IMR-90 (cell line): ENCODE data around the gene TMPRSS13. TPM values are rescaled to one million over a fixed set of nuclear protein-coding genes. Genes with fewer than 3 reads are reported as not detected.

Experiments used
- ATAC-seq: fragments of 200-7000 bp; cut with Tn5 transposase; 2 replicates; pipeline ENCODE4 v1.9.1; 2020; ENCODE audit warnings: low read depth, mild to moderate bottlenecking, moderate library complexity
- BruUV-seq: library from RNA; stranded (reverse); fragments of 400-500 nt; replicated peaks from 2 replicates; lab custom pipeline; 2021; lab: Mats Ljungman, UMichigan
- CTCF ChIA-PET: fragments of 300-600 bp; formaldehyde crosslinking; extraction: SDS; loops from one replicate; lab custom pipeline; 2021; ENCODE audit warnings: antibody characterized with exemption; lab: Yijun Ruan, JAX
- POLR2A ChIA-PET: fragments of 300-600 bp; sonication (Branson Sonifier 250); formaldehyde crosslinking; loops from one replicate; lab custom pipeline; 2022; ENCODE audit warnings: antibody characterized with exemption; ENCODE audit not compliant: unreplicated experiment; lab: Charles Lee
- DNase-seq: peaks from one replicate; pipeline ENCODE4 v3.0.0; 2013
- H2AFZ ChIP-seq: replicated peaks from 2 replicates; pipeline ENCODE3; 2013; ENCODE audit warnings: low read length, mild to moderate bottlenecking; ENCODE audit not compliant: poor library complexity
- H2AK5ac ChIP-seq: 2 replicates; pipeline ENCODE4 v1.6.1; 2013; ENCODE audit warnings: low read depth, low read length, inconsistent platforms
- H2AK9ac ChIP-seq: replicated peaks from 2 replicates; pipeline ENCODE3; 2013; ENCODE audit warnings: mild to moderate bottlenecking, low read depth, low read length, moderate library complexity; ENCODE audit not compliant: poor library complexity
- H2BK120ac ChIP-seq: 2 replicates; pipeline ENCODE4 v1.6.1; 2013; ENCODE audit warnings: low read depth, low read length, inconsistent platforms
- H2BK15ac ChIP-seq: 3 replicates; pipeline ENCODE4 v1.6.1; 2013; ENCODE audit warnings: low read depth, low read length, inconsistent platforms
- H2BK20ac ChIP-seq: 2 replicates; pipeline ENCODE4 v1.6.1; 2013; ENCODE audit warnings: low read depth, mild to moderate bottlenecking, inconsistent platforms, low read length, moderate library complexity
- H2BK5ac ChIP-seq: 2 replicates; pipeline ENCODE4 v1.6.1; 2013; ENCODE audit warnings: mild to moderate bottlenecking, low read depth, low read length, inconsistent platforms; ENCODE audit not compliant: poor library complexity, severe bottlenecking
- H3K14ac ChIP-seq: replicated peaks from 2 replicates; pipeline ENCODE4 v1.6.1; 2013; ENCODE audit warnings: low read depth, low read length, inconsistent platforms
- H3K18ac ChIP-seq: 2 replicates; pipeline ENCODE4 v1.6.1; 2013; ENCODE audit warnings: low read depth, low read length, control low read depth
- H3K23ac ChIP-seq: 2 replicates; pipeline ENCODE4 v1.6.1; 2013; ENCODE audit warnings: low read depth, low read length, inconsistent platforms
- H3K27ac ChIP-seq: 2 replicates; pipeline ENCODE4 v1.5.1; 2013; ENCODE audit warnings: mild to moderate bottlenecking, control low read depth, low read length; ENCODE audit not compliant: insufficient read depth
- H3K27me3 ChIP-seq: 2 replicates; pipeline ENCODE4 v1.6.1; 2013; ENCODE audit warnings: low read length; ENCODE audit not compliant: control insufficient read depth, insufficient read depth
- H3K36me3 ChIP-seq: 2 replicates; pipeline ENCODE4 v1.6.1; 2013; ENCODE audit warnings: low read length, mixed read lengths; ENCODE audit not compliant: control insufficient read depth, insufficient read depth
- H3K4ac ChIP-seq: 2 replicates; pipeline ENCODE4 v1.6.1; 2013; ENCODE audit warnings: low read depth, low read length, inconsistent platforms
- H3K4me1 ChIP-seq: 2 replicates; pipeline ENCODE4 v1.6.1; 2013; ENCODE audit warnings: low read length, mixed read lengths; ENCODE audit not compliant: control insufficient read depth, insufficient read depth
- H3K4me2 ChIP-seq: 2 replicates; pipeline ENCODE4 v1.6.1; 2013; ENCODE audit warnings: low read depth, mild to moderate bottlenecking, control low read depth, low read length, moderate library complexity
- H3K4me3 ChIP-seq: 2 replicates; pipeline ENCODE4 v1.5.1; 2013; ENCODE audit warnings: low read depth, mild to moderate bottlenecking, control low read depth, low read length, moderate library complexity; ENCODE audit not compliant: insufficient read depth
- H3K56ac ChIP-seq: 2 replicates; pipeline ENCODE4 v1.6.1; 2013; ENCODE audit warnings: low read length, inconsistent platforms; ENCODE audit not compliant: insufficient read depth; ENCODE audit errors: extremely low read depth
- H3K79me1 ChIP-seq, 2 experiments: 2 replicates each; pipeline ENCODE4 v1.6.1; 2013; ENCODE audit warnings: low read length in 2 of 2, inconsistent platforms in 1 of 2, low read depth in 1 of 2
- H3K9ac ChIP-seq: 2 replicates; pipeline ENCODE4 v1.6.1; 2013; ENCODE audit warnings: low read depth, low read length, control low read depth
- H3K9me1 ChIP-seq: 2 replicates; pipeline ENCODE4 v1.6.1; 2013; ENCODE audit warnings: low read length, inconsistent platforms; ENCODE audit not compliant: insufficient read depth
- H3K9me3 ChIP-seq: 2 replicates; pipeline ENCODE4 v1.6.1; 2013; ENCODE audit warnings: low read length; ENCODE audit not compliant: control insufficient read depth, insufficient read depth
- H4K20me1 ChIP-seq: 2 replicates; pipeline ENCODE4 v1.6.1; 2013; ENCODE audit warnings: low read length, inconsistent platforms; ENCODE audit not compliant: insufficient read depth
- H4K5ac ChIP-seq: 2 replicates; pipeline ENCODE4 v1.6.1; 2013; ENCODE audit warnings: mild to moderate bottlenecking, low read depth, low read length, control low read depth
- H4K8ac ChIP-seq, 2 experiments: 2 replicates each; pipeline ENCODE4 v1.6.1; 2013; ENCODE audit warnings: low read depth in 2 of 2, low read length in 2 of 2, control low read depth in 1 of 2, inconsistent platforms in 1 of 2
- H4K91ac ChIP-seq: 2 replicates; pipeline ENCODE4 v1.6.1; 2013; ENCODE audit warnings: low read depth, low read length, inconsistent platforms; ENCODE audit not compliant: insufficient read depth
- BHLHE40 ChIP-seq: fragments of 150-350 bp; IDR thresholded peaks from 2 replicates; pipeline ENCODE4 v1.6.1; 2016; ENCODE audit warnings: mild to moderate bottlenecking, low read depth, low read length
- CEBPB ChIP-seq: IDR thresholded peaks from 2 replicates; pipeline ENCODE4 v1.6.1; 2012; ENCODE audit warnings: low read depth, low read length, improper control_type of control experiment
- CHD1 ChIP-seq: IDR thresholded peaks from 2 replicates; pipeline ENCODE4 v1.6.1; 2012; ENCODE audit warnings: low read depth, low read length, improper control_type of control experiment
- CTCF ChIP-seq: conservative IDR thresholded peaks from 2 replicates; pipeline ENCODE4 v1.5.1; 2012; ENCODE audit warnings: mild to moderate bottlenecking, low read depth, low read length, improper control_type of control experiment
- ELK1 ChIP-seq: fragments of 150-350 bp; IDR thresholded peaks from 2 replicates; pipeline ENCODE4 v1.6.1; 2016; ENCODE audit warnings: low read depth, mild to moderate bottlenecking, low read length, moderate library complexity, borderline replicate concordance
- FOS ChIP-seq: fragments of 150-350 bp; IDR thresholded peaks from 2 replicates; pipeline ENCODE4 v1.6.1; 2016; ENCODE audit warnings: low read depth, low read length
- MAFK ChIP-seq: IDR thresholded peaks from 2 replicates; pipeline ENCODE4 v1.6.1; 2012; ENCODE audit warnings: low read depth, low read length, improper control_type of control experiment
- MAZ ChIP-seq: IDR thresholded peaks from 2 replicates; pipeline ENCODE4 v1.6.1; 2012; ENCODE audit warnings: low read depth, mild to moderate bottlenecking, low read length, improper control_type of control experiment, moderate library complexity, borderline replicate concordance
- MXI1 ChIP-seq: IDR thresholded peaks from 2 replicates; pipeline ENCODE4 v1.6.1; 2012; ENCODE audit warnings: low read depth, mild to moderate bottlenecking, low read length, moderate library complexity, borderline replicate concordance
- NFE2L2 ChIP-seq: fragments of 150-350 bp; IDR thresholded peaks from 2 replicates; pipeline ENCODE4 v1.6.1; 2016; ENCODE audit warnings: low read depth, mild to moderate bottlenecking, low read length
- POLR2A ChIP-seq: IDR thresholded peaks from 2 replicates; pipeline ENCODE4 v1.6.1; 2012; ENCODE audit warnings: mild to moderate bottlenecking, low read depth, low read length
- RAD21 ChIP-seq: IDR thresholded peaks from 2 replicates; pipeline ENCODE4 v1.6.1; 2012; ENCODE audit warnings: low read length, improper control_type of control experiment
- RCOR1 ChIP-seq: IDR thresholded peaks from 2 replicates; pipeline ENCODE4 v1.6.1; 2012; ENCODE audit warnings: mild to moderate bottlenecking, low read length, improper control_type of control experiment; ENCODE audit not compliant: insufficient replicate concordance
- RFX5 ChIP-seq: IDR thresholded peaks from 2 replicates; pipeline ENCODE4 v1.8.0; 2012; ENCODE audit warnings: low read depth, mild to moderate bottlenecking, low read length, moderate library complexity
- SMC3 ChIP-seq: fragments of 150-350 bp; IDR thresholded peaks from 2 replicates; pipeline ENCODE4 v1.6.1; 2016; ENCODE audit warnings: low read depth, mild to moderate bottlenecking, antibody characterized with exemption, low read length, moderate library complexity
- USF2 ChIP-seq: fragments of 150-350 bp; IDR thresholded peaks from 2 replicates; pipeline ENCODE4 v1.6.1; 2017; ENCODE audit warnings: mild to moderate bottlenecking, antibody characterized with exemption, low read length, low read depth
- WGBS, 2 experiments: methylation state at CpG; one replicate each; pipeline versions ENCODE4 v1.1.5 to v1.1.7; 2013; ENCODE audit warnings: missing lambda C conversion rate in 2 of 2; ENCODE audit not compliant: insufficient read length in 1 of 2; ENCODE audit errors: extremely low coverage in 2 of 2; 5-methylcytosine and 5-hydroxymethylcytosine counted together
- dilution Hi-C: fragments of 300-500 bp; cut with HindIII; formaldehyde crosslinking; loops from one replicate; pipeline ENCODE4 v1.14.3; 2018; ENCODE audit warnings: low sequenced_read_pairs; ENCODE audit not compliant: unreplicated experiment
- in situ Hi-C: fragments of 300-500 bp; cut with MboI; formaldehyde crosslinking; loops from 3 replicates; pipeline ENCODE4 v1.14.3; 2019; ENCODE audit warnings: low sequenced_read_pairs, inconsistent platforms, mixed read lengths
- intact Hi-C: fragments of 100-400 bp; cut with micrococcal nuclease; formaldehyde crosslinking; loops from 2 replicates; pipeline ENCODE4 v1.10.0; 2022
- polyA plus RNA-seq, 3 experiments: library from polyadenylated mRNA; depleted of rRNA; stranded (reverse); fragments of >200 nt; gene quantifications; 2 replicates each; pipeline ENCODE4 v1.2.3, GENCODE V29; 2012; ENCODE audit warnings: low replicate concordance in 1 of 3
- total RNA-seq: library from RNA; depleted of rRNA; stranded (reverse); fragments of >200 nt; gene quantifications from 2 replicates; pipeline ENCODE4 v1.2.3, GENCODE V29; 2012

Gene TMPRSS13
- total and polyA plus RNA-seq, 2 of the 4 experiments (the other 2 are of a cell fraction) = not detected

GRCh38 chr11:117940736-117941135 lies 11.5 kb upstream of the TMPRSS13 start:
- ChIA-PET POLR2A (no interaction called here), CTCF (no interaction called here)
- Histone ChIP-seq H2AK9ac (no peak overlapping the region), H3K27me3 (peaks cover 9% of the 10 kb centered on the region), H2BK20ac (no peak overlapping the region), H3K4me3 (no peak overlapping the region), H4K91ac (no peak overlapping the region), H3K23ac (no peak overlapping the region), H2BK120ac (no peak overlapping the region), H3K18ac (no peak overlapping the region), H3K4ac (no peak overlapping the region), H3K79me1 (no peaks in the 10 kb centered on the region), H3K14ac (no peak overlapping the region), H4K8ac (no peak overlapping the region), H3K36me3 (no peaks in the 10 kb centered on the region), H3K27ac (no peak overlapping the region), H2AK5ac (no peak overlapping the region), H3K9me3 (no peaks in the 10 kb centered on the region), H3K9ac (no peak overlapping the region), H3K4me1 (no peaks in the 10 kb centered on the region), H3K56ac (no peak overlapping the region), H2BK15ac (no peak overlapping the region), H3K9me1 (no peaks in the 10 kb centered on the region), H3K4me2 (no peak overlapping the region), H4K5ac (no peak overlapping the region), H2AFZ (no peak overlapping the region), H4K20me1 (no peaks in the 10 kb centered on the region), H2BK5ac (no peak overlapping the region)
- no TSS peak for BruUV-seq
- WGBS, 2 experiments = no CpG with 5 or more reads among the region's 8 CpGs
- dilution Hi-C loops (no loop called here), in situ Hi-C loops (no loop called here), intact Hi-C loops (no loop called here)
- DNase-seq (no peak), ATAC-seq (no peak)
- TF ChIP-seq MAFK (no peak), FOS (no peak), MAZ (no peak), RCOR1 (no peak), RFX5 (no peak), CHD1 (no peak), POLR2A (no peak), NFE2L2 (no peak), CEBPB (no peak), CTCF (no peak), ELK1 (no peak), SMC3 (no peak), RAD21 (no peak), MXI1 (no peak), USF2 (no peak), BHLHE40 (no peak)
